Upper lobe of left lung (tissue), 4 donors: ENCODE measurements around the gene IL6ST.

Source experiments
- CTCF ChIP-seq, 6 experiments: fragments of 450-650 bp in 4 of 6; fragments of 200-600 bp in 2 of 6; sonication (generic) in 2 of 6; IDR thresholded peaks; one replicate each; pipeline ENCODE4 v1.5.1; 2016 to 2019; ENCODE audit warnings: antibody characterized with exemption in 6 of 6
- EP300 ChIP-seq, 4 donors: sonication (generic); formaldehyde crosslinking; IDR thresholded peaks; one replicate each; pipeline ENCODE4 v1.5.1; 2017; ENCODE audit warnings: antibody characterized with exemption in 4 of 4, control low read depth in 2 of 4
- POLR2AphosphoS5 ChIP-seq, 2 donors: sonication (generic); formaldehyde crosslinking; IDR thresholded peaks; one replicate each; pipeline ENCODE4 v1.5.1; 2017; ENCODE audit warnings: antibody characterized with exemption in 2 of 2

- TF ChIP-seq EP300 (IDR thresholded peaks at IDR 0.05): no peak
- no peak for TF ChIP-seq CTCF (IDR thresholded peaks at IDR 0.05)
- TF ChIP-seq POLR2AphosphoS5 (IDR thresholded peaks at IDR 0.05): no peak
These were observed 91.6 kb downstream of the IL6ST start for GRCh38 chr5:55903121-55903701.
